Epithelial cell of esophagus (primary cell): ENCODE measurements around the gene JUND.

Experiments used
- DNase-seq: peaks from one replicate; pipeline ENCODE4 v3.0.0; 2010; ENCODE audit warnings: low read depth
- H3K4me3 ChIP-seq: 2 replicates; pipeline ENCODE4 v1.5.1; 2011; ENCODE audit warnings: mild to moderate bottlenecking, low read length, control low read depth
- CTCF ChIP-seq: IDR thresholded peaks from 2 replicates; pipeline ENCODE4 v1.5.1; 2011; ENCODE audit warnings: low read depth, mild to moderate bottlenecking, low read length, control low read depth, inconsistent platforms; ENCODE audit not compliant: insufficient read depth; ENCODE audit errors: missing control alignments

Gene JUND

GRCh38 chr19:18252370-18252717, 29.1 kb downstream of the JUND start:
- H3K4me3 ChIP-seq, result no peak overlapping the region
- DNase-seq, result no peak
- no peak for TF ChIP-seq CTCF

- peak; percentile 73 for DNase-seq
- TF ChIP-seq CTCF, result peak; percentile 87
- H3K4me3 ChIP-seq, result no peak overlapping the region
Measured at GRCh38 chr19:18251587-18252369, 29.6 kb downstream of the JUND start.

GRCh38 chr19:18249834-18250233, 31.6 kb downstream of the JUND start:
- TF ChIP-seq CTCF, result no peak
- no peak overlapping the region for H3K4me3 ChIP-seq
- DNase-seq, result no peak

- no peak overlapping the region for H3K4me3 ChIP-seq
- TF ChIP-seq CTCF, result no peak
- DNase-seq, result no peak
Measured at GRCh38 chr19:18245297-18245696, 36.1 kb downstream of the JUND start.

GRCh38 chr19:18239303-18239702, 42.1 kb downstream of the JUND start:
- no peak for TF ChIP-seq CTCF
- H3K4me3 ChIP-seq, result no peak overlapping the region
- no peak for DNase-seq

GRCh38 chr19:18234194-18234593, 47.2 kb downstream of the JUND start:
- no peak for TF ChIP-seq CTCF
- no peak for DNase-seq
- no peak overlapping the region for H3K4me3 ChIP-seq

- peak; percentile 63 for DNase-seq
- TF ChIP-seq CTCF, result no peak
Measured at GRCh38 chr19:18233224-18233825, 48.1 kb downstream of the JUND start.

More at GRCh38 chr19:18233224-18233825, 48.1 kb downstream of the JUND start:
- no peak overlapping the region for H3K4me3 ChIP-seq
